Measurements from ENCODE around the gene PRMT7.

- TF ChIP-seq POLR2AphosphoS5 (IDR thresholded peaks at IDR 0.05; ENCODE audit: low read depth, low read length), result no peak
- no peak for TF ChIP-seq CTCF (IDR thresholded peaks at IDR 0.05)
- no peak for TF ChIP-seq REST (IDR thresholded peaks at IDR 0.05; ENCODE audit: insufficient read depth in 1 of 2, low read depth in 2 of 2, low read length in 1 of 2)
- no peak for TF ChIP-seq TCF7L2 (IDR thresholded peaks at IDR 0.05; ENCODE audit: low read depth, low read length)
These were observed 414 bp upstream of the PRMT7 start for GRCh38 chr16:68310437-68310773.

Measured in Panc1 (cell line).